ENCODE measurements around the gene ACOT13. TPM values are rescaled to one million over a fixed set of nuclear protein-coding genes. Genes with fewer than 3 reads are reported as not detected.

ACOT13 gene
- 15.0 and 15.1 TPM in 2 replicates for total RNA-seq

DNA sequence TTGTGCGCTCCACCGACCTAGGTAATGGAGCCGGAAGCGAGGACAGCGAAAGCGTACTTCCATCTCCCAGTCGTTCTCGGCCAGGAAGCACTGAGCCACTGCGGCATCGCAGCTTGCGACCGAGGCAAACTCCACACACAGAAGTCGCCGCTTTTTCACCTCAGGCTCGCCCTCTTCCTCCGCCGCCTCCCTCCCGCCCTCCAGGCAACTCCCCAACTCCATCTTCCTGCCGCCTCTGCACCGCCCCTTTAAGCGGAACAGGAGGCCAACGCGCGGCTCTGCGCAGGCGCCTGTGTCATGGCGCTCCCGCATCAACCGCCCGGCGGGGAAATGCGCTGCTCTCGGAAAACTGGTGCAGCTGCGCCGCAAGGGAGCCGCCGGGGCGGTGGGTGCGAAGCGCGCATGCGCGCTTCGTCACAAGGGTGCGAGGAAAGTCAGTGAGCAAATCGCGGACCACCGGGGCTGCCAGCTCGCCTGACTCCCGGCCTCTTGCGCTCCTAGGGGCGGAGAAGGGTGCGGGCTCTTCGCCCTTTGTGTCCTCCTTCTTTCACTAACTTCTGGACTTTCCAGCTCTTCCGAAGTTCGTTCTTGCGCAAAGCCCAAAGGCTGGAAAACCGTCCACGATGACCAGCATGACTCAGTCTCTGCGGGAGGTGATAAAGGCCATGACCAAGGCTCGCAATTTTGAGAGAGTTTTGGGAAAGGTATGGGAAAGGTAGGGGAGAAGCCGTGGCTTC lies at the start of gene ACOT13, which contains the start of gene TDP2:
Gene ACOT13, plus strand, starts transcription at position 437 of the 737 bp plus-strand sequence. Its CDS starts 187 bp downstream, at position 624.
Gene TDP2, minus strand, starts transcription at position 259 of the 737 bp plus-strand sequence. Its CDS starts 37 bp downstream, at position 222.

DNA sequence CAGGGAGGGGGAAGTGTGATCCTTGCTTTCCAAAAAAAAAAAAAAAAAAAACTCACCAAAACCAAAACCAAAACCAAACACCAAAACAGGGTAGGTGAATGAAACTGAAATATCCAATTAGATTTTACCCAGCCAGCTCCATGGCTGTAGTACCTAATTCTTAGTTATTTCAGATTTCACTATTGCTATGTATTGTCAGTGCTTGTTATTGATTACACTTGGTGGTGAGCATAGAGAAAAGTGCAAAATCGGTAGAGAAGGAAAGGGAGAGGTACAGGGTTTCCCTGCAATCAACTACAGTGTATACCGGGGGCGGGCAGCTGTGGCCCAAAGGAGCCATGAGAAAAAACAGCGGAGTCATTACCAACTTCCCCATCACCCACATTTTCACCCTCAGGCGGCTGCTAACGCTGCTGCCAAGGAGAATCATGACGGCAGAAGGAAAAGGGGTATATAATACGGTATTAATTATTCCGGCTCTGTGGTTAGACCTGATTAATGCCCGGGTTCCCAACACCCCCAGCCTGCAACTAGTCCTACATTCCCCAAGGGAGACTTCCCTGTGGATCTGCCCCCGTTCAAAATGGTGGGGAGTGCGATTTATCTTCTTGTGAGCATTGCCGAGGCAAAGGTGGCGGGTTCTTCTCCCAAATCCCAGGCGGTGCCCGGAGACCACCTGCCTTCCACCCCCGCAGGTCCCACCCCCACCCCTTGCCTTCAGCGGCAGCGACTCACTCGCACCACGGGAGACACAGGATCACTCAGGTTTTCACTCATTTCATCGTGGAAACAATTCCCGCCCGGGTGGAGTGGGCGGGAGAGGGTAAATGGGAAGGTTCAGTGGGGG lies 52.5 kb downstream of the ACOT13 start, which contains the start of gene C6orf62:
Gene C6orf62, minus strand, starts transcription at position 30 of the 847 bp plus-strand sequence. CDS start 486 bp downstream, outside the sequence.

Other genes starting within 250 kb of the ACOT13 start
- 2.2 and 2.7 TPM in 2 replicates for gene GPLD1, start 177.5 kb upstream of the ACOT13 start, total RNA-seq
- 3.9 and 5.0 TPM in 2 replicates for gene ALDH5A1, start 172.1 kb upstream of the ACOT13 start, total RNA-seq
- under 0.01 and 0.13 TPM in 2 replicates for gene KIAA0319, start 20.9 kb upstream of the ACOT13 start, total RNA-seq
- gene TDP2, start 178 bp upstream of the ACOT13 start, total RNA-seq, result 43.6 and 47.8 TPM in 2 replicates
- gene C6orf62, start 52.1 kb downstream of the ACOT13 start, total RNA-seq, result 190 and 231 TPM in 2 replicates
- 23.1 and 27.2 TPM in 2 replicates for gene GMNN, start 107.9 kb downstream of the ACOT13 start, total RNA-seq
- not detected in 2 replicates for gene ARMH2, start 131.8 kb downstream of the ACOT13 start, total RNA-seq

All from articular chondrocyte of knee joint (primary cell).